ENCODE measurements around the gene TNIP3.

DNA sequence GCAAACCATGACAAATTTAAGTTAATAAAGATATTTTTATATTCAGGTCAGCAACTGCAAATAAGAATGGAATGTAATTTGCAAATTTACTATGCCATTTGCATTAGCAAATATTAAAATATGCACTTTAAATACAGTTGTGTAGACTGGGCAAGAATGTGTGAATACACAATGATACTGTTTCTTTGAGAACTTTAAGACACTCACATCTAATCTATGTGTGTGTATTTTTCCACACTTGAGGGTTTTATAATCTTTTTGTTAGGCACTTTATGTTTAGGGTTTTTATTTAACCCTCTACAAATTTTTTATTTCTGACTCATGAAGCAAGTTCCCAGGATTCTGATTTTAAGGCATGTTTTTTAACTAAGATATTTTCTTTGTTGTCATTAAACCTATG lies 67.9 kb downstream of the TNIP3 start:
- TF ChIP-seq POLR2A (IDR thresholded peaks at IDR 0.05; ENCODE audit: low read length) (no peak), GATA1 (IDR thresholded peaks at IDR 0.05; ENCODE audit: low read depth, low read length) (no peak)

Measured in erythroblast (primary cell).